Gastroesophageal sphincter (tissue), 2 donors: Measurements from ENCODE around the gene MACROD1.

Experiments
- POLR2A ChIP-seq, 2 donors: fragments of 450-650 bp; IDR thresholded peaks; one replicate each; pipeline ENCODE4 v1.6.1; 2017; ENCODE audit warnings: antibody characterized with exemption in 2 of 2, mild to moderate bottlenecking in 2 of 2, moderate library complexity in 1 of 2
- POLR2AphosphoS5 ChIP-seq: sonication (generic); formaldehyde crosslinking; IDR thresholded peaks from one replicate; pipeline ENCODE4 v1.6.1; 2017; ENCODE audit warnings: antibody characterized with exemption

GRCh38 chr11:64088162-64089026 is 77.5 kb downstream of the MACROD1 start:
- TF ChIP-seq POLR2A (IDR thresholded peaks at IDR 0.05) (no peak), POLR2AphosphoS5 (no peak)
